ENCODE measurements around the gene CRABP2.

Gene CRABP2

DNA sequence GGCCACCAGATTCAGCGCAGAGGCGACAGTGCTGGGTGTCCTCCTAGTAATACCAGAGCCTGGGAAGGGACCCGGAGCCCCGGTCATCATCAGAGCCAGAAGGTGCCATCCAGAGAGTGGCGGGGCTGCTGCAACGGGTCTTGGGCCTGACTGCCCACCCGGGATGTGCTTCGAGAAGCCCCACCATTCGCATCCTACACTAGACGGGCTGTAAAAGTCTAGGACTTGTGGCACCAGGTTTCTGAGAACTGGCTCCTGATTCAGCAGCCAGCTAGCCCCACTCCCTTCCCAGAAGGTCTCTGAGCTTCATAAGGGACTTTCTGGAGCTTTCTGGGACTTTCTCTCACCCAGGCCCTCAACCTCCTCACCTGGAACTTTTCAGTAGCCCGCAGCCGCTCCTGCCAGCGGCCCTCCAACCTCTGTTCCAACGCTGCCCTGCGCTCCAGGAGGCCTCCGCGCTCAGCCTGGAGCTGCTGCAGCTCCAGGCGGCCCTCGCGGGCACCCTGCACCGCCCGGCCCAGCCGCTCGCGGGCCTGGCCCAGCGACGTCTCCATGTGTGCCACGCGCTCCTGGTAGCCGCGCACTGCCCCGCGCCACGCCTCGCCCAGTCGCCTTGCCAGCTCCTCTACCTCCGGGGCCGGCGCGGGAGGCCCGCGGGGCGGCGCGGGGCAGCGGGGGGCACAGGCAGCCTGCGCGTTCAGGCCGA is 29.1 kb downstream of the CRABP2 start:
- H3K27ac Mint-ChIP-seq = no peak overlapping the region
- H3K4me1 Mint-ChIP-seq = peaks cover 21% of the 10 kb centered on the region
- no peak for ATAC-seq
- H3K4me3 Mint-ChIP-seq = no peak overlapping the region
- no peaks in the 10 kb centered on the region for H3K36me3 Mint-ChIP-seq
- H3K27me3 Mint-ChIP-seq = peaks cover 79% of the 10 kb centered on the region
- H3K9me3 Mint-ChIP-seq = no peaks in the 10 kb centered on the region

DNA sequence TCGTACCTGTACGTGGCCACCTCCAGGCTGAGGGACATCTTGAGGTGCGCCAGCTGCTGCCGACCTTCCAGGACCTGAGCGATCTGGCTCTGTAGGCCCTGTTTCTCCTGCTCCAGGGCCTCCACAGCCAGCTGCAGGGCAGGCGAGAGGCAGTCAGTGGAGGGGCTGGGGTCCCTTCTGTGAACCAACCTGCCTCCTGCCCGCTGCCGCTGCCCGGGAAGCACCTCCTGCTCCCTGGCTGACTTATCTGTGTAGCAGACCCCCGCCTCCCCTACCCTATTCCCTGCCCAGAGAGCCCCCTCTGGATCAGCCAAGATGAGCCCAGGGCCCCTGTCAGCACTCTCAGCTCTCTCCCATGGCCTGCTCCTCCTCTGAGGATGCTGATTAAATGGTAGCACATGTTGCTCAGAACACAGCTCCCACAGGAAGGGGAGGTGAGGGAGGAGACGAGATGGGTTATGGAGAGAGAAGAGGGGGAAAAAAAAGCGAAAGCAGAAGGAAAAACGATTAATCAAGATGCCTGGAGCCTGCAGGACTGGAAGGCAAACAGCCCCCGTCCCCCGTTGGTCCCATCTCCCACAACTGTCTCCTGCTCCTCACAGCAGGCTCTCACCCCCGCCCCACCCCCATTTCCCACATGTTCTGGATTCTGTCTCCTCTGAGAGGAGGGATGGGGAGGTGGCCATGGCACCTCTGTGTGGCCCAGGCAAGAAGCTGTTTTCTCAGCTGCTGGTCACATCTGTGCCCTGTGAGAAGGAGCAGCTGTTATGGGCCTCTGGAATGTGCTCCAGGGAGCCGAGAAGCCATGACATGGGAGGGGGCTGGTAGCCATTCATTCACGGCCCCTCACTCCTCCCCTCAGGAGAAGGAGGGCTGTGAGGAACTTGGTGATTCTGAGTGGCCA is 29.9 kb downstream of the CRABP2 start:
- no peaks in the 10 kb centered on the region for H3K9me3 Mint-ChIP-seq
- no peak overlapping the region for H3K27ac Mint-ChIP-seq
- H3K36me3 Mint-ChIP-seq = no peaks in the 10 kb centered on the region
- no peak overlapping the region for H3K4me3 Mint-ChIP-seq
- H3K27me3 Mint-ChIP-seq = peaks cover 79% of the 10 kb centered on the region
- ATAC-seq = no peak
- peaks cover 25% of the 10 kb centered on the region for H3K4me1 Mint-ChIP-seq

DNA sequence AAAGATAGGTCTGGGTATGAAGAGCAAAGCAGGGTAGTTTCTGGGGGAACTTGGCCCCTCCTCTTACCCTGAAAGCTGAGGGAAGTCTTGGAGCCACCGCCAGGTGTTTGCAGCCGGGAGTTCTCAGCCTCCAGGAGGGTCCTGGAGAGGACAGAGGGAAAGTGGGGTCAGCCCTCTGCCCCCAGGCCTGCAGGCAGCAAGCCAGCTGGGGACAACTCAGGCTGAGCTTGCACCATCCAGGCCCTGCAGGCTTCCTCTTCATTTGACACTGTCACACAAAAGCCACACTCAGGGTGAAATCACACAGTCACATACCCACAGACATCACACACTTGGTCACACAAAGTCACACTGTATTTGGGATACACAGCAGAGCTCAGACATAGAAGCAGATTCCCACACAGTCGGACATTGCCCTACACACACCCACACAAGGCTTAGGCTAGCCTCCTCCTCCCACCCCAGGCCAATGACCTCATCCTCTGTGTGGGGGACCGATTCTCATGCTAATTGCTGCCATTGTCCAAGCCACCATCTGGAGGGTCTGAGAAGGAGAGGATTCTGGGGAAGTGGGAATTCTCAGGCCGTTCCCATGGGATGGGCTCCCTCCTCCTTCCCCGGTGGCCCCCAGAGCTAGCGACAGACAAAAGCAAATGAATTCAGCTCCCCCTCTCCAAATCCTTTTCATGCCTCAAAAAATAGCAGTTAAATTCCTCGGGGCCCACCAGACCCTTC is 31.8 kb downstream of the CRABP2 start:
- H3K36me3 Mint-ChIP-seq = no peaks in the 10 kb centered on the region
- no peaks in the 10 kb centered on the region for H3K9me3 Mint-ChIP-seq
- no peak overlapping the region for H3K4me3 Mint-ChIP-seq
- no peak for ATAC-seq
- H3K4me1 Mint-ChIP-seq = peaks cover 33% of the 10 kb centered on the region
- H3K27ac Mint-ChIP-seq = no peak overlapping the region
- peaks cover 66% of the 10 kb centered on the region for H3K27me3 Mint-ChIP-seq

DNA sequence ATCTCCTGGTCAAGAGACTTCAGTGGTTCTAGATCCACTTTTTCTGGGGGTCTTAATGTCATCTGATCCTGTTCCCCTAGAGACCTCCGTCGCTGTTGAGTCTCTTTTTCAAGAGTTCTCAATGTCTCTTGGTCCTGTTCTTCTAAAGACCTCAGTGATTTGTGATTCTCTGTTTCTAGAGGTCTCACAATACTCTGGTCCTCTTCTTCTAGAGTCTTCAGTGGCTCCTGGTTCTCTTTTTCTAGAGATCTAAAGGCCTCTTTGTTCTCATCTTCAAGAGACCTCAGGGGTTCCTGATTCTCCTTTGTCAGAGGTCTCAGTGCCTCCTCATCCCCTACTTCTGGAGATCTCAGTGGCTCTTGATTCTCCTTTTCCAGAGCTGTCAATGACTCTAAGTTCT is 33.6 kb downstream of the CRABP2 start:
- H3K4me1 Mint-ChIP-seq = peaks cover 16% of the 10 kb centered on the region
- H3K9me3 Mint-ChIP-seq = no peaks in the 10 kb centered on the region
- no peak for ATAC-seq
- no peak overlapping the region for H3K4me3 Mint-ChIP-seq
- peak overlapping the region; percentile 38 for H3K27ac Mint-ChIP-seq
- no peaks in the 10 kb centered on the region for H3K36me3 Mint-ChIP-seq
- peaks cover 48% of the 10 kb centered on the region for H3K27me3 Mint-ChIP-seq

DNA sequence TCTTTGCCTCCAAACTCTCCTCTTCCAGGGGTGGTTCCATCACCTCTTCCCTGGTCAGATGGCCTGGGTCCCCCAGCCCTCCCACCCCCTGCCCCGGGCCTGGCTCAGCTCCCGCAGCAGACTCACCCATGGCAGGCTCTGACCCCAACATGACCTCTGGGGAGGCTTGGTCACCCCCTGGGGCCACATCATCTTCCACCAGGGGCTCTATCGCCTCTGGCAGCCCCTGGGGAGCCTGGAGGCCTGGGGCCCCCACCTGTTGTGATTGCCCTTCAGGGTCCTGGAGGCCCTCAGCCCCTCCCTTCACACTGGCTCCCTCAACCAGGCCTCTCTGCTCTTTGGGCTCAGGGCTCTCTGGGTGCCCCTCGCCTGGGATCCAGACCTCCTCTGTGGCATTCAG is 34.6 kb downstream of the CRABP2 start:
- peaks cover 44% of the 10 kb centered on the region for H3K27me3 Mint-ChIP-seq
- no peak overlapping the region for H3K4me3 Mint-ChIP-seq
- H3K9me3 Mint-ChIP-seq = no peaks in the 10 kb centered on the region
- peaks cover 17% of the 10 kb centered on the region for H3K4me1 Mint-ChIP-seq
- no peak for ATAC-seq
- H3K27ac Mint-ChIP-seq = peak overlapping the region; percentile 38
- no peaks in the 10 kb centered on the region for H3K36me3 Mint-ChIP-seq

DNA sequence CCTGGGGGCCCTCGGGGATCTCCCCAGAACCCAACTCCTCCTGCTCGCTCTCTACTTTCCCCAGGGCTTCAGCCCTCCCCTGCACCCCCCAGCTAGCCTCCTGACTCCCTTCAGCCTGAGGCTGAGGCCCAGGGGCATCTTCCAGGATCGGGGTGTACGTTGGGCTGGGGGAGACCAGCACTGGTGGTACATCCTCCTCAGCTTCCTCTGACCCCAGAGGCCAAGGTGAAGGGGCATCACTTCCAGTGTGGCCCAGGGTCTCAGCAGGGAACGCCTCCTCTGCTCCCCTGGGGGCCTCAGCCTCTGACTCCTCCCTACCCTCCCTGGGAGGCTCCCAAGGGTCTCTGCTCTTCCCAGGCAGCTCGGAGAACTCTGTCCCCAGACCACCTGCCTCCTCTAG is 35.0 kb downstream of the CRABP2 start:
- Mint-ChIP-seq H3K4me3 (no peak overlapping the region), H3K27me3 (peaks cover 39% of the 10 kb centered on the region), H3K36me3 (no peaks in the 10 kb centered on the region), H3K27ac (peak overlapping the region; percentile 20), H3K9me3 (no peaks in the 10 kb centered on the region), H3K4me1 (peaks cover 21% of the 10 kb centered on the region)
- ATAC-seq = no peak

DNA sequence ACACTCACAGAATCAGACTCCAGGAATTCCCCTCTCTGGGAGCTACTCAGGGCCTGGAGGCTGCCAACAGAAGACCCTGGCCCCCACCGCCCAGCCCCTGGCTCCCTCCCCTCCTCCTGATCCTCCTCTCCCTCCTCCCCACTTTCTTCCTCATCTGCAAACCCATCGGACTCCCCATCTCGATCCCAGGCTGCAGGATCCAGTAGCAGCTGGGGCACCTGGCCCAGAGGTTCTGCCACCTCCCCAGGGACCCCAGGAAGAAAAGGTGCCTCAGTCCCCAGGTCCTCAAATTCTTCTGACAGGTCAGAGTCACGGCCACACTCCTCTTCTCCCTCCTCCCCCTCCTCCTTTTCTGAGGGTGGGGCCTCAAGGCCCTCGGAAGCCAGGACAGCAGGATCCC is 35.6 kb downstream of the CRABP2 start:
- no peaks in the 10 kb centered on the region for H3K36me3 Mint-ChIP-seq
- H3K27me3 Mint-ChIP-seq = peaks cover 35% of the 10 kb centered on the region
- no peak overlapping the region for H3K27ac Mint-ChIP-seq

DNA sequence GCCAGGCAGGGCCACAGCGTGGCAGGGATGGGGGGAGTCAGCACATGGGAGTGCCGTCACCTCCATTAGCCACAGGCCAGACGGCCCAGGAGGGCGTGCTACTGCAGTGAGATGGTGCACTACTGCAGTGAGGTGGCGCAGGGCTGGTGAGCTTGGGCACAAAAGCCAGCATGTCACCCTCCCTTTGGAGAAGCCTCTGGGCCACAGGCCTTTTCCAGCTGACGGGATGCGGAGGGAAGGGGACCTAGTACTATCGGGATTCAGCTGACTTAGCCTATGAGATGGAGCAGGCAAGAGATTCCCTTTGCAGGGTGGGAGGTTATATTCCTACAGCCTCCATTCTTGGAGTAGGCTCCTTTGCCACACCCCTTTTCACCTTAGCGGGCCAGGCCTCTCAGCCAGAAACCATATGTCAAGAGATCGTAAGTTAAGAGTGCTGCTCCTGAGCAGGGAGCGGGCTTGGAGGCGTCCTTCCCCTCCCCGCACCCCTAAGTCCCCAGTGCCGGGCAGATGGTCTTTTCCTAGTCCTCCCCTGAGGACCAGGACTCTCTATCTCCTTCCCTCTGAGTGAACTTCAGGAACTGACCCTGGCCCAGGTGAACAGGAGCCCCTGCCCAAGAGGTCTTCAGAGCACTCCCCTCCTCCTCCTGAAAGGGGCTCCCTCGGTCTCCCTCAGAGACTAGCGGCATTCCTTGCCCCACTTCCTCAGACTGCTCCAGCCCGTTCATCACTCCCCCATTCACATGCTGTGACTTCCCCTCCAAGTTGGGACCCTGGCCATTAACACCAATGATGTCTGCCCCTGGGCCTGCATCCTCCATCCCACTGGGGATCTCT is 36.4 kb downstream of the CRABP2 start:
- Mint-ChIP-seq H3K27me3 (peaks cover 28% of the 10 kb centered on the region), H3K4me1 (peaks cover 35% of the 10 kb centered on the region), H3K27ac (no peak overlapping the region), H3K36me3 (no peaks in the 10 kb centered on the region), H3K9me3 (no peaks in the 10 kb centered on the region), H3K4me3 (no peak overlapping the region)
- no peak for ATAC-seq

More for the DNA sequence above, 35.6 kb downstream of the CRABP2 start:
- Mint-ChIP-seq H3K4me3 (no peak overlapping the region), H3K4me1 (peaks cover 27% of the 10 kb centered on the region), H3K9me3 (no peaks in the 10 kb centered on the region)
- ATAC-seq = no peak

DNA sequence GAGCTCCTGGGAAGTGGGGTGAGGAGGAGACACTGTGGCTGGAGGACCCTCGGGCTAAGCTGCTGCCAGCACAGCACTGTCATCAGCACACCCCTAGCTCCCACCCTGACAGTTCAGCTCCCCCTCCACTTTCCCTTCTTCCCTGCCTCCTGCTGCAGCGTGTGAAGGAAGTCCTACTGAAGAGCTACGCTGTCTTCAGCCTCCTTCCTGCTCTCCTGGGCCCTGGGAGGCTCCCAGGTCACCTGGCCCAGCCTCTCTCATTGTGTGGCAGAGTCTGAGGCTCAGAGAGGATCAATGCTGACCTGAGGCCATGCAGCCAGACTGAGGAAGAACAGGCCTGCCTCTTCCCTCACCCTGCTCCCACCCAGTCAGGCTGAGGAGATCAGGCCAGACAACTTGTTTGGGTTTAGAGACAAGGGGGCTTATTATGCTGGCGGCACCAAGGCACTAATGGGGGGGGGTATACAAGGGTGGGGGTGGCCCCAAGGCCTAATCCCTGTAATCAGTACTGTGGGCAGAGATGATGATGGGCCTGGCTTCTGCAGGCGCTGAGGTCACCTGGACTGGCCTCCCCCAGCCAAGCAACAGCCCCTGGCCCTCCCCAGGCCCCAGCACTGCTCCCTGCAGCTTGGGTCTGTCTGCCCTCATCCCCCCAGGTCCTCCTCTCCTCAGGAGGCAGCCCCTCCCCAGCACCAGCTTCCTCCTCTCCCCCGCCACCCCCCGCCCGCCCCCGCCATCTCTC is 37.2 kb downstream of the CRABP2 start:
- Mint-ChIP-seq H3K9me3 (no peaks in the 10 kb centered on the region), H3K4me1 (peaks cover 44% of the 10 kb centered on the region), H3K36me3 (no peaks in the 10 kb centered on the region), H3K4me3 (no peak overlapping the region), H3K27me3 (peaks cover 21% of the 10 kb centered on the region), H3K27ac (peak overlapping the region; percentile 13)
- no peak for ATAC-seq

DNA sequence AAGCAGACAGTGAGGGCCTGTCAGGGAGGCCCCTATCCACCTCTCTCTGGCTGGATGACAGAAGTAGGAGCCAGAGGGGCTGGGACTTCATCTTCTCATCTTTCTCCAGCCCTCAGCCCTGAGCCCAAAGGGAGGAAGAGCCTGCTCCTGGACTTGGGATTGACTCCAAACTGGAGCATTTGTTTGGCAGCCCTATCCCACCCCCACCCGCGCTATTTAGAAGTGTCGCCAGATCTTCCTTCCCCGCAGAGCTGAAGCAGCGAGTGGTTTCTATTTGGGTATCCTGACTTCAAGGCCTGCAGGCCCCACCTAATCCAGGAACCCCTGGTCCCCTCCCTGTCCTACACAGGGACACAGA is 37.8 kb downstream of the CRABP2 start:
- no peak overlapping the region for H3K4me3 Mint-ChIP-seq
- ATAC-seq = no peak
- H3K4me1 Mint-ChIP-seq = peaks cover 49% of the 10 kb centered on the region
- H3K27me3 Mint-ChIP-seq = peaks cover 21% of the 10 kb centered on the region
- no peaks in the 10 kb centered on the region for H3K9me3 Mint-ChIP-seq
- H3K27ac Mint-ChIP-seq = peak overlapping the region; percentile 13
- no peaks in the 10 kb centered on the region for H3K36me3 Mint-ChIP-seq

DNA sequence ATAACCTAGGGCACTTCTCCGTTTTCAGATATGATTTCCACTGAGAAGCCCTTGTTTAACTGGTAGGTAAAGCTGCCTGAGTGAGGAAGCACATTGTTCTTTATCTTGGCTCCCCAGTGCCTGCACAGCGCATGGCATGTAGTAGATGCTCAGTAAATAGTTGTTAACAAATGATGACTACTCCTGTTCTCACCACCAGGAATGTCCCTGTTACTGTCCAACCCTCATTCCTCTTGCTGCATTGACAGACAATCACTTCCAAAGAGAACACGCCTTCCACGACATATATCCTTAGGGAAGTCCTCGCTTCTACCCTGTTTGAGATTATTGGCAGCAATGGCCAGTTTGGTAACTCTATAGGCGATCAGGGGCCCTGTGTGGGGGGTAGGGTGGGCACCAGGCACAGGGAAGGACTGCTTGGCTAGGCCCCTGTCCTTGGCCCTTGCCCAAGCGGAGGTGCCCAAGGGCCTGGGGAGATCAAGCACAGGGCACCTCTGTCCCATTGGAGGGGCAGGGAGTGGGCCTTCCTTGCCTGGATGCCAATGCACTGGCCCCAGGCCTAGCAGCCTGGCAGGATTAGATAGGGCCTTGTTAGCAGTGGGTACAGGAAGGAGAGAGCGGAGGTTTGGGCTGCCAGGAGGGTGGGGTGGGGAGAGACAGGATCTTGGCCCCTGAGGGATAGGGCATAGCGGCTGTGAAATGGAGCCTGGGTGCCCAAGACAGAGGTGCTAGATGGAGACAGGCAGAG is 38.3 kb downstream of the CRABP2 start:
- H3K4me1 Mint-ChIP-seq = peaks cover 54% of the 10 kb centered on the region
- peaks cover 21% of the 10 kb centered on the region for H3K27me3 Mint-ChIP-seq
- ATAC-seq = no peak
- peak overlapping the region; percentile 13 for H3K27ac Mint-ChIP-seq
- no peak overlapping the region for H3K4me3 Mint-ChIP-seq
- H3K9me3 Mint-ChIP-seq = no peaks in the 10 kb centered on the region
- no peaks in the 10 kb centered on the region for H3K36me3 Mint-ChIP-seq

DNA sequence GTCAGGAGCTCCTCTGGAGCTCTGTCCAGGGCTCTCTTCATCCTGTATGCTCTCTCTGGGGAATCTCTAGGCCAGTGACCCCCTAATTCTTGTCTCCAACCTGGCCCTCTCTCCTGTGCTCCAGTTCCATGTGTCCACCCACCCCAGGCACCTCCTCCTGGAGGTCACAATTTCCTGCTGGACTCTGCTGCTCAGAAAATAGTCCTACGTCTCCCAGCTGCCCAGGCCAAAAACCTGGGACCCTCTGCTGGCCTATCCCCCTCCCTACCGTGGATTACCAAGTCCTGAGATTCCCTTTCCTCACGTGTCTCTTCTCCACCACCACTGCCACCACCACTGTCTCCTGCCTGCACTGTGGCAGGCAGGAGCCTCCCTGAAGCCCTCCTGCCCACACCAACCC is 39.8 kb downstream of the CRABP2 start:
- Mint-ChIP-seq H3K4me3 (no peak overlapping the region), H3K4me1 (peaks cover 63% of the 10 kb centered on the region), H3K9me3 (no peaks in the 10 kb centered on the region), H3K27me3 (peaks cover 7% of the 10 kb centered on the region), H3K27ac (peak overlapping the region; percentile 75), H3K36me3 (no peaks in the 10 kb centered on the region)
- ATAC-seq = no peak

DNA sequence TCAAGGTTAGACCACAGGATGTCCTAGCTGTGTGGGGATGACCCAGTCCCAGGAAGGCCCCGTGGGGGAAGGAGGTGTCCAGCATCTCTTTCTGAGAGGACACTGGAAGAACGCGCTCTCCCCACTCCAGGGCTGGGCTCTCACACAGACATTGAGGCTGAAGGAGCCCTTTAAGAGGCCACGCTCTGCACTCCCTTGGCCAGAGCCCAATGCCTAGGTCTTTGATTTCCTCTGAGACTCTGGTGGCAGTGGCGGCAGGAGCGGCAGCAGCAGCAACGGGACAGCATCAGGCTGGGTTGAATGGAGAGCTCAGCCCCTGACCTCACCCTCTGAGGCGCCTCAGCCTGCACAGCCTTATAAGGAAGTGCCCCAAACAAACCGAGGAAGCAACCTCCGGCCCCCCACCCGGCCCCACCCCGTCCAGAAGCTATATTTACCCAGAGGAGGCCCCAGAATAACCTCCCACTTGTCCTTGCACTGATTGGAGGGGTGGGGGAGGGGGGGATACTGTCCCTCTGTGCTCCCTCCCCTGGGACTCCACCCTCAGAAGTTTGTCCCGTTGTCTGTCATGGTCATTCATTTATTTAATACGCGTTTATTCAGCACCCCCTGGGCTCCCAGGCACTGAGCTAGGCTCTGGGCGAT is 40.5 kb downstream of the CRABP2 start:
- Mint-ChIP-seq H3K4me1 (peaks cover 63% of the 10 kb centered on the region), H3K9me3 (no peaks in the 10 kb centered on the region), H3K4me3 (no peak overlapping the region), H3K27me3 (peaks cover under 1% of the 10 kb centered on the region), H3K27ac (peak overlapping the region; percentile 75), H3K36me3 (no peaks in the 10 kb centered on the region)
- ATAC-seq = peak; percentile 35
